Muscle layer of duodenum (tissue), 2 donors: ENCODE data around the gene ITGB2.
"Not testable (repeated sequence)": the region's sequence is repeated elsewhere in the genome, so short reads cannot be mapped to it uniquely, and the experiment has no call there.

Experiments
- H3K27ac ChIP-seq: one replicate; pipeline ENCODE4 v1.7.0; 2013; ENCODE audit warnings: mild to moderate bottlenecking, low read length
- H3K27me3 ChIP-seq: one replicate; pipeline ENCODE4 v1.7.0; 2013; ENCODE audit warnings: low read depth, mild to moderate bottlenecking, control low read depth, low read length
- H3K36me3 ChIP-seq, 2 donors: one replicate each; pipeline ENCODE4 v1.7.0; 2013; ENCODE audit warnings: low read length in 2 of 2, control low read depth in 1 of 2, mild to moderate bottlenecking in 1 of 2; ENCODE audit not compliant: insufficient read depth in 2 of 2, control insufficient read depth in 1 of 2
- H3K4me1 ChIP-seq, 2 donors: one replicate each; pipeline ENCODE4 v1.7.0; 2013; ENCODE audit warnings: low read length in 2 of 2, mild to moderate bottlenecking in 2 of 2, control low read depth in 1 of 2, moderate library complexity in 1 of 2; ENCODE audit not compliant: insufficient read depth in 2 of 2, control insufficient read depth in 1 of 2
- H3K4me3 ChIP-seq, 2 donors: one replicate each; pipeline ENCODE4 v1.7.0; 2013; ENCODE audit warnings: low read length in 2 of 2, low read depth in 1 of 2, mild to moderate bottlenecking in 1 of 2
- H3K9me3 ChIP-seq, 2 donors: one replicate each; pipeline ENCODE4 v1.7.0; 2013; ENCODE audit warnings: low read length in 2 of 2, control low read depth in 1 of 2, mild to moderate bottlenecking in 1 of 2; ENCODE audit not compliant: control insufficient read depth in 1 of 2
- donor health status: healthy.

Gene ITGB2

DNA sequence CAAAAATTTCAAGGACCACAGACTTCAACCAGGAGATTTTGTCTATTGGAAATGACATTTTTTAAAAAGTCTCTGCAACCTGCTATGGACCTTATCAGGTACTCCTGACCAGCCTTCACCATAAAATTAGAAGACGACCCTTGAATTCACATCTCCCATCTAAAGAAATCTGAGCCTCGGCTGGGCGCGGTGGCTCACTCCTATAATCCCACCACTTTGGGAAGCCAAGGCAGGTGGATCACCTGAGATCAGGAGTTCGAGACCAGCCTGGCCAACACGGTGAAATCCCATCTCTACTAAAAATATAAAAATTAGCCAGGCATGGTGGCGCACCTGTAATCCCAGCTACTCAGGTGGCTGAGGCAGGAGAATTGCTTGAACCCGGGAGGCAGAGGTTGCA is 41.5 kb downstream of the ITGB2 start:
- H3K9me3 ChIP-seq, H3K27ac ChIP-seq, H3K36me3 ChIP-seq, H3K4me3 ChIP-seq, H3K27me3 ChIP-seq: not testable (repeated sequence)
- H3K4me1 ChIP-seq = peaks cover 9 to 13% of the 10 kb centered on the region in 2 donors

DNA sequence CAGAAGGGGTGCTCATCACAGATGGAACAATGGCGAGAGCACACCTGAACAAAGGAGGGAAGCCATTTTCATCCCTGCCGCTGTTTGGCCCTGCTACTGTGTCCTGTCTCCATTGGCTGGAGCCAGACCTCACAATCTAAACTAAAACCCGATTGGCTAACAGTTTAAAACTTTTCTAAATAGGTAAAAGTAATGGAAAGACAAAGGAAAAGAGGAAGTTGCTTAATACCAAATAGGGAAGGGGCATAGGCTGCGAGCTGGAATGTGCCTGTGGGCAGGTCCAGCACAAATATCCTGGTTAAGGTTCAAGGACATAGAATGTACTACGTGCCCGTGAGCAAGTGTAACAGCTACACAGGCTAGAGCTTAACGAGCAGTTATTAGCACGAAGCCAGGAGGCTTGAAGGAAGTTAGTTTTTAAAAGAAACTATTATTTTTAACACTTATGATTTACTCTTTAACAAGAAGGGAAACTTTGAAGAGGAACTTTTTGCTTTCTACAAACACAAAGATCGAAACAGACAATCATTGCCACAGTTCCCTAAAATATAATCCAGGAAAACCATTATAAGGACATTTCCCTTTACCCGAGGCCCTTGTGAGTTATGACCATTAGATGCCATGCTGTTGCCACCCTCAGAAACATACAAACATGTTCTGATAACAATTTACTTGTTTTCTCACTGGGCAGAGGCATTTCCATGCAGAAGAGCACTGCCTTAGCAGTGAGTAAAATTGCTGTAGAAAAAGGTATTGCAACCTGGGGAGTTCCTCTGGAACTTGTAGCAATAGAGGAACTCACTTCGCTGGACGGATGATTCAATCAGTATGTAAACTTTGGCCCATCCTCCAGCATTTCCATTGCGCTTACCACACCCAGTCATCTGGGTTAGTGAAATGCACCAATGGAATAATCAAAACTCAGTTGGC is 42.4 kb downstream of the ITGB2 start:
- H3K4me3 ChIP-seq = no peak overlapping the region
- H3K27ac ChIP-seq = peak overlapping the region; percentile 2
- no peaks in the 10 kb centered on the region for H3K27me3 ChIP-seq
- no peaks in the 10 kb centered on the region for H3K9me3 ChIP-seq
- H3K4me1 ChIP-seq = peaks cover 9 to 13% of the 10 kb centered on the region in 2 donors
- H3K36me3 ChIP-seq = no peaks in the 10 kb centered on the region

DNA sequence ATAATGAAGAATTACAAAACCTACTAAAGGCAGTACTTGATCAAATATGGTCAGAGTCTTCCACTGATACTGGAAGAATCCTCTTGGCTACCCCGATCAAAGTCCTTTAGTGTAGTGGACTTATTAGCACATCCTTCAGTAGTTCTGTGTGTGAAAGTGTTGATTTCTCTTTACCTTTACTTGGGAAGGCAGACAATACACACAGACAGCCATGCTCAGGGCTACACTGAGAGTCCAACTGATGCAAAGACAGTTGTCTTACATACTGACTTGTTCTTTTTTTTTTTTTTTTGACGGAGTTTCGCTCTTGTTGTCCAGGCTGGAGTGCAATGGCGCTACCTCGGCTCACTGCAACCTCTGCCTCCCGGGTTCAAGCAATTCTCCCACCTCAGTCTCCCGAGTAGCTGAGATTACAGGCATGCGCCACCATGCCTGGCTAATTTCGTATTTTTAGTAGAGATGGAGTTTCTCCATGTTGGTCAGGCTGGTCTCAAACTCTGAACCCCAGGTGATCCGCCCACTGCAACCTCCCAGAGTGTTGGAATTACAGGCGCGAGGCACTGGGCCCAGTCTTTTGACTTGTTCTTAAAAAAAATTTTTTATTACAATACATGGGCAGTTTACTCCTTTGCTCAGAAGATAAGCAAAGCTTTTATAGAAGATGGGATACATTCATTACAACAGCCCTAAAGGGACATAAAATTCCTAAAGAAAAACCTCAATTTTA is 43.7 kb downstream of the ITGB2 start:
- Histone ChIP-seq H3K4me1 (peaks cover 8 to 12% of the 10 kb centered on the region in 2 donors), H3K27me3 (no peaks in the 10 kb centered on the region), H3K36me3 (no peaks in the 10 kb centered on the region), H3K27ac (no peak overlapping the region), H3K4me3 (no peak overlapping the region), H3K9me3 (no peaks in the 10 kb centered on the region)

DNA sequence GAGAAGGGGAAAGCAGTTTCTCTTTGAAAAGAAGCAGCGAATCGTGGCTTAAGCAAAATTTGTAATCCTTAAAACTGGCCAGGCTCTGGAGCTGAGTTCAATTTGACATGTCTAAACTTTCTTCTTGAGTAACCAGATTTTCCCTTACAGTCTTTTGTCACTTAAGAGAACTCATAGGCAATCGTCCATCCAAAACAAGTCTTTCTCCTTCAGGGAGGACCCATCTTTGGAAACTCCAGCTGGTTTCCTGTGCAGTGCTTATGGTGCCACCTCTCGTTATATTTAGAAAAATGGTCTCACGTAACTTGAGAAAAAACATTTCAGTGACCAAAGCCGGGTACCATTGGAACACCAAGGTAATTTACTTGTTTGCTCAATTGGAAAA is 45.4 kb downstream of the ITGB2 start:
- Histone ChIP-seq H3K4me1 (peaks cover 22 to 29% of the 10 kb centered on the region in 2 donors), H3K36me3 (no peaks in the 10 kb centered on the region), H3K9me3 (no peaks in the 10 kb centered on the region), H3K27me3 (no peaks in the 10 kb centered on the region), H3K27ac (peak overlapping the region; percentile 87), H3K4me3 (peak overlapping the region; percentile 63 to 92)

DNA sequence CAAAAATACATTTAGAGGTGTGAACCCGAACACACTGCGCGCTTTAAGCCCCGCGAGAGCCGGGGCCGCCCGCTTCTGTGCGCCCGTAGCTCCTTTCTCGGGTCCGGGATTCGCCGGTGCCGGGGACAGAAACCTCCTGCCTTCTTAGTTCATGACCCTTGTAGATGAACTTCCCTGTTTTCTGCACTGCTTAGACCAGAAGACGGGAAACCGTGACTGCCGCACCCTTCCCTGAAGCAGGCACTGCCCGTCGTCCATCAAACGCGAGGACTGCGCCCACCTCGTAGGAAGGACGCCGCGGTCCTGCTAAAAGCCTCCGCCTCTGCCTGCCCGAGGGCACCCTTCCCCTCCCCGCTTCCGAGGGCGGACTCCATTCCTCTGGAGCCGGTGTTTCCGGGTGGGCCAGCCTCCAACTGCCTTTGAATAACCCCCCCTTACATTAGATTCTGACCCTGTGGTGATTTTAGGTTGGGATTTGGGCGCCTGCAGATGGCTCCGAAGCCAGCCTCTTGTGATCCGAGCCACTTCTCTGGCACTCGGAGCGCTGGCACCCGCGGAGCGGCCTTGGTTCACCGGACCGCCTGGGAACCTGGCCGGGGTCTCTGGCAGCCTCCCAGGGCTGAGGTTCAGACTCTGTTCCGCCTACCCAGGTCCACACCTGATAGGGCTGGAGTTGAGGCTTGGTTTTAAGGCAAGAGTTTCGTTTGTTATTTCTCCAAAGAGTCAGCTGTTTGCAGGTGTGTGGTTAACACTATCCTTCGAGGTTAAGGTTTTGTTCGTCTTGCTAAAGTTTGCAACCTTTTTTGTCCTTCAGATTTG is 46.0 kb downstream of the ITGB2 start:
- Histone ChIP-seq H3K9me3 (no peaks in the 10 kb centered on the region), H3K36me3 (no peaks in the 10 kb centered on the region), H3K27ac (peak overlapping the region; percentile 87), H3K4me1 (peaks cover 17 to 35% of the 10 kb centered on the region in 2 donors), H3K4me3 (peak overlapping the region; percentile 63 to 92), H3K27me3 (no peaks in the 10 kb centered on the region)

DNA sequence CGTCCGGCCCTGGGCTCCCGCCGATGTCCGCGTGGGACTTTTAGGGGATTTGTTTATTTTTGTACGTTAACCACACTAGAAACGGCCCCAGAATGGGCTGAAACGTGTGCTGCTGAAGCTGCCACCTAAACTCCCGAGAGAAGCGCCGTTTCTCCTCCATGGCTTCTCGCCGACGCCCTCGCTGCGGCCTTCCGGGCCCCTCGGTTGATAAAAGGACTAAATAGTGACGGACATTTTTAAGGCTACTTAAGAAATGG is 46.5 kb downstream of the ITGB2 start:
- H3K4me3 ChIP-seq = peak overlapping the region; percentile 63 to 92
- H3K4me1 ChIP-seq = peaks cover 17 to 36% of the 10 kb centered on the region in 2 donors
- peak overlapping the region; percentile 87 for H3K27ac ChIP-seq
- H3K27me3 ChIP-seq = no peaks in the 10 kb centered on the region
- H3K9me3 ChIP-seq = no peaks in the 10 kb centered on the region
- no peaks in the 10 kb centered on the region for H3K36me3 ChIP-seq

DNA sequence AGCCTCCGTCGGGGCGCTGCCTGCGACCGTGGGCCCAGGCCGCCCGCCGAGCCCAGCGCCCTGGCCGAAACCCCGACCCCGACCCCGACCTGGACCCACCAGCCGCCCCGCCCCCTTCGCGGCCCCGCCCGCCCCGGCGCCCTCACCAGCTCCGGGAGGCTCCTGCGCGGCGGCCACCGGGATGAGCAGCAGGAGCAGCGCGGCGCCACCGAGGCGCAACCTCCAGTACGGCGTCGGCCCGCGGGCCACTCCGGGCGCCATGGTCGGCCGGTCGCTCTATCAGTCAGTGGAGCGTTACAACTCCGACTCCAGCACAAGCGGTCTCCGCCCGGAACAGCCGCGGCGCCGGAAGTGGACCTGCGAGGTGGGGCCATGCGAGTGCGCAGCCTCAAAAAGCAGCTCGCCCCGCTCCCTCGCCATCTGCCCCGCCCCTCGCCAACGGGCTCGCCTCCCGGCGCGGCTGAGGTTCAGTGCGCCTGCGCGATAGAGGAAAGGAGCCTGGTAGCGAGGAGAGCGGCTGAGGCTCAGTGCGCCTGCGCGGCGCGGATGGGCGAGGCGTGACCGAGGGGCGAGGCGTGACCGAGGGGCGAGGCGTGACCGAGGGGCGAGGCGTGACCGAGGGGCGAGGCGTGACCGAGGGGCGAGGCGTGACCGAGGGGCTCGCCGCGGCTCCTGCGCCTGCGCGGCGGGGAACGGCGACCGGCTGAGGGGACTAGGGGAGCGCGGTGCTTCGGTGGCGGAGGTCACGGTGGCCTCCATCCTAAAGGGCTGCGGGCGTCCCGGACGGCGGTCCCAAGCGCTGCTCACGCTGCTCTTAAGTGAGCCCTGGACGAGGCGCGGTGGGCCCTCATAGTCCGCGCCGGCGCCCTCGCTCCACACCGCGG is 47.1 kb downstream of the ITGB2 start, which contains the start of gene PTTG1IP:
Gene PTTG1IP (minus strand): TSS at position 335 of the 884 bp plus-strand sequence. CDS start 74 bp downstream, at position 261.
- Histone ChIP-seq H3K36me3 (no peaks in the 10 kb centered on the region), H3K27me3 (no peaks in the 10 kb centered on the region), H3K9me3 (no peaks in the 10 kb centered on the region), H3K27ac (peak within 1 kb of the TSS; percentile 87), H3K4me1 (peaks cover 22 to 40% of the 10 kb centered on the region in 2 donors), H3K4me3 (peak within 1 kb of the TSS; percentile 91 to 92)

DNA sequence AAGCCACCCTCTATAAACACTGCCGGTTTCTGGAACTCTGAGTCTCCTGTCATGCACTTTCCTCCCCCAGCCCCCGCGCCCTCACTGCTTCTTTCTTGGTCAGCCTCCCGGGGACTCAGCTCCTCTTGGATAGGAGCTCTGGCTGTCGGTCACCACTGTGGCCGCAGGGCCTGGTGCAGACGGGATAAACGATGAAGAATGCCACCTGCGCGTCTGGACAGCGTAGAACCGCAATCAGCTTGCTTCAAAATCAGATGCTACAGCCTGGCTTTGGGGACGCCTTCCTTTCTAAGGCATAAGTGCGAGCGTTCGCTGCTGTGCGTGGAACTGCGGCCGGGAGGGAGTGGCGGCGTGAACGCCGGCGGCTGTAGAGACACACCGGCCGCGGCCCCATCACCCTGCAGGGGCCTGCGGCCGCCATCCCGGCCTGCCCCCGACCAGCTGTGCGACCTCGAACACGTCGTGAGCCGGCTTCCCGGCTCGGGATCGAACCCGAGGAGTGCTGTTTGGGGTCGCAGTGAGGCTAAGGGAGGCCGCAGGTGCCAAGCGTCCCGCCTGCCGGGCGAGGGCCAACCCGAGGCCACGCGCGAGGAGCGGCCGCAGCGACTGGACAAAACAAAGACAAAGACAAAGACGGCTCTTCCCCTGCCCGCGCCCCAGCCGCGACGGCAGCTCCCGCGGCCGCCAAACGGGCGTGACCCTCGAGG is 47.9 kb downstream of the ITGB2 start:
- H3K27me3 ChIP-seq = no peaks in the 10 kb centered on the region
- peaks cover 29 to 47% of the 10 kb centered on the region in 2 donors for H3K4me1 ChIP-seq
- H3K4me3 ChIP-seq = peak overlapping the region; percentile 91 to 92
- H3K9me3 ChIP-seq = no peaks in the 10 kb centered on the region
- peak overlapping the region; percentile 83 for H3K27ac ChIP-seq
- no peaks in the 10 kb centered on the region for H3K36me3 ChIP-seq

DNA sequence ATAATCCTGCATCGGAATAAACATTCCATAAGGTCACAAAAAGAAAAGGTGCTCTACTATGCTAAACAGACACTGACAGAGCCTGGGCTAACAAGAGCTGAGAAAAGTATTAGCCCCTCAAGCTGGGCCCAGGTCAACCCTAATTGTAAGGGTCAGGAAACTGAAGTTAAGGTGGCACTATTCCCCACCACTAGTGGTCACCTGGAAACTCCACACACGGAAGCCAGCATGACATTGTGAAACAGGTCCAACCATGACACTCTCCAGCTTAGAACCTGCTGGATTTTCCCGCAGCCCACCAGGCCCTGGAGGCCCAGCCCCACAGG is 48.4 kb downstream of the ITGB2 start:
- H3K4me1 ChIP-seq = peaks cover 30 to 50% of the 10 kb centered on the region in 2 donors
- H3K36me3 ChIP-seq = no peaks in the 10 kb centered on the region
- no peaks in the 10 kb centered on the region for H3K27me3 ChIP-seq
- peak overlapping the region; percentile 83 for H3K27ac ChIP-seq
- peak overlapping the region; percentile 91 to 92 for H3K4me3 ChIP-seq
- no peaks in the 10 kb centered on the region for H3K9me3 ChIP-seq

DNA sequence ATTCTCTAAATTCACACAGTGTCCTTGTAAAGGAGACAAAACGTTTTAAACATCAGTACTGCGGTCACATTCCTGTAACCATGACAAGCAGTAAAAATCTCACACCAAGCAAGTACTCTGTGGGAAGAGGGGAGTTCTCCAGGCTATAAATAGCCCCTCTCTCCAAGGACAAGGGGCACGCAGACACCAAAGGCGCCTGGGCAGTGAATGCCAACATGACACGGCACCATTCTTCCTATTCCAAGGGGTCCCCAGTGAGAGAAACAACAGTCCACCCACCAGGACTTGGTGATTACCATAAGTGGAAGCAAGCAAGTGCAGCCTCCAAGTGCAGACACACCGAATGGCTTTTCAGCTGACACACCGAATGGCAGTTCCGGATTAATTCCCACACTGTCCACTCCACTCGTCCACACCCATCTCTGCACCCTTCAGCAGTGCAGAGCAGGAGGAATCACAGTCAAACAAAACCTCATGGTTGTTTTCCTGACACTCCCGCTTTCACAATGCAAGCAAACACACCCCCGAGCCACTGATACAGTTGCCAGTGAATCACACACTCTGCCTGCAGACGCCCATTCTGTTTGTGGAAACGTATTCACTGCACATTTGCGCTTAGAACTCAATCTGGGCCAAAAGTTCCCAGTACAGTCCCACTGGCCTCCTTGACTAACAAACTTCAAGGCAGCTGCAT is 49.0 kb downstream of the ITGB2 start:
- Histone ChIP-seq H3K27ac (peak overlapping the region; percentile 83), H3K27me3 (no peaks in the 10 kb centered on the region), H3K4me1 (peaks cover 30 to 55% of the 10 kb centered on the region in 2 donors), H3K9me3 (no peaks in the 10 kb centered on the region), H3K4me3 (peak overlapping the region; percentile 91 to 92), H3K36me3 (no peaks in the 10 kb centered on the region)
